ENCODE measurements around the gene DPEP3.
A peak's percentile ranks its signal among the peaks of the same experiment; 100 is the strongest.

The DPEP3 gene

GRCh38 chr16:67928561-67929364, 51.5 kb downstream of the DPEP3 start:
- peak; percentile 79 for DNase-seq

DNA sequence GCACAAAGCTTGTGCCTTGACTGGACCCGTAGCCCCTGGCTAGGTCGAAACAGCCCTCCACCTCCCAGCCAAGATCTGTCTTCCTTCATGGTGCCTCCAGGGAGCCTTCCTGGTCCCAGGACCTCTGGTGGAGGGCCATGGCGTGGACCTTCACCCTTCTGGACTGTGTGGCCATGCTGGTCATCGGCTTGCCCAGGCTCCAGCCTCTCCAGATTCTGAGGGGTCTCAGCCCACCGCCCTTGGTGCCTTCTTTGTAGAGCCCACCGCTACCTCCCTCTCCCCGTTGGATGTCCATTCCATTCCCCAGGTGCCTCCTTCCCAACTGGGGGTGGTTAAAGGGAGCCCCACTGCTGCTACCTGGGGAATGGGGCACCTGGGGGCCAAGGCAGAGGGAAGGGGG, 52.2 kb downstream of the DPEP3 start:
- no peak for DNase-seq

- no peak for DNase-seq
Measured at GRCh38 chr16:67927131-67927941, 53.0 kb downstream of the DPEP3 start.

- no peak for DNase-seq
Measured at GRCh38 chr16:67926181-67926750, 54.0 kb downstream of the DPEP3 start.

All from stimulated activated CD4-positive, alpha-beta T cell treated with anti-CD3 and anti-CD28 coated beads, Interleukin-4, amount 100 ng/mL, for 1 hour (primary cell).